ENCODE measurements around the gene PTPRM.

PTPRM gene

DNA sequence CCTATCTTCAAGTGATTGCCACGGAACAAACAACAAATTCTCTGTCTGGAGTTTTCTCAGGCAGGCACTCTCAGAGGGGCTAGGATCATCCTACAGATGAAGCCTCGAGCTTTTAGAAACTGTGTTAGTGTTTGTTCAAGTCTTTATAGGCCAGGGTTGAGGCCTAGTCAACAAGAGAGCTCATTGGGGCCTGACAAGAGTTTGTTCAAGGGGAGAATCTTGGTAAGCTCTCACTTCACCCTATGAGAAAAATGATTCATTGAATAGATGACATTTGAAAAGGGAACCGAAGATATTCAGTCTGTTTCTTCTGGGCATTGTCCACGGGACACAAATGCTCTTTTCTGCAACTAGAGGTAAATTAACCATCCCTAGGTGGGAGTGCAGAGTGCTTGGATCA lies 476.9 kb downstream of the PTPRM start:
- no peak for DNase-seq (ENCODE audit: low read depth)
- H3K4me3 ChIP-seq (ENCODE audit: low read depth, low read length), result no peak overlapping the region

DNA sequence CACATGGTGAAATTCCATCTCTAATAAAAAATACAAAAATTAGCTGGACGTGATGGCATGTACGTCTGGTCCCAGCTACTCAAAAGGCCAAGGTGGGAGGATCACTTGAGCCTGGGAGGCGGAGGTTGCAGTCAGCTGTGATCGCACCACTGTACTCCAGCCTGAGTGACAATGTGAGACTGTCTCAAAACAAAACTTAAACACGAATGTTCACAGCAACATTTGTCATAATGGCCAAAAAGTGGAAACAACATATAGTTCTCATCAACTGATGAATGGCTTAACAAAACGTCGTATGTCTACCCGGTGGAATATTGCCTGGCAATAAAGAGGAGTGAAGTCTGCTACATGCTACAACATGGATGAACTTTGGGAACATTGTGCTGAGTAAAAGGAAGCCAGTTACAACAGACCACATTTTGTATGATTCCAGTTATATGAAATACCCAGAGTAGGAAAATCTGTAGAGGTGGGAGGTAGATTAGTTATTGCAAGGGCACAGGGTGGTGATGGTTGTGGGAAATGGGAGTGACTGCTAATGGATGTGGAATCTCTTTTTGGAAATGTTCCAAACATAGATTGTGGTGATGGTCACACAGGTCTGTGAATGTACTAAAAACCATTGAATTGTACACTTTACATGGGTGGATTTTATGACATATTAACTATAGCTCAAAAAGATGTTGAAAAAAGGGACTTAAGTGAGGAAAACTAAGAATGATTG lies 478.2 kb downstream of the PTPRM start:
- no peak overlapping the region for H3K4me3 ChIP-seq (ENCODE audit: low read depth, low read length)
- no peak for DNase-seq (ENCODE audit: low read depth)
- no peak for TF ChIP-seq MYC (IDR thresholded peaks at IDR 0.05; ENCODE audit: low read depth, low read length)
- no peak for TF ChIP-seq MAX (IDR thresholded peaks at IDR 0.05; ENCODE audit: low read depth, low read length)
- no peak for TF ChIP-seq POLR2A (IDR thresholded peaks at IDR 0.05; ENCODE audit: extremely low read depth, insufficient read length)
- no peak for TF ChIP-seq CTCF (IDR thresholded peaks at IDR 0.05; ENCODE audit: low read depth, low read length)

More for the DNA sequence above, 476.9 kb downstream of the PTPRM start:
- TF ChIP-seq MAX (IDR thresholded peaks at IDR 0.05; ENCODE audit: low read depth, low read length) (no peak), CTCF (IDR thresholded peaks at IDR 0.05; ENCODE audit: low read depth, low read length) (no peak), POLR2A (IDR thresholded peaks at IDR 0.05; ENCODE audit: extremely low read depth, insufficient read length) (no peak), MYC (IDR thresholded peaks at IDR 0.05; ENCODE audit: low read depth, low read length) (no peak)

- TF ChIP-seq CTCF (IDR thresholded peaks at IDR 0.05; ENCODE audit: low read depth, low read length), result no peak
- no peak overlapping the region for H3K4me3 ChIP-seq (ENCODE audit: low read depth, low read length)
- DNase-seq (ENCODE audit: low read depth), result no peak
Measured at GRCh38 chr18:8045884-8046281, 478.8 kb downstream of the PTPRM start.

DNA sequence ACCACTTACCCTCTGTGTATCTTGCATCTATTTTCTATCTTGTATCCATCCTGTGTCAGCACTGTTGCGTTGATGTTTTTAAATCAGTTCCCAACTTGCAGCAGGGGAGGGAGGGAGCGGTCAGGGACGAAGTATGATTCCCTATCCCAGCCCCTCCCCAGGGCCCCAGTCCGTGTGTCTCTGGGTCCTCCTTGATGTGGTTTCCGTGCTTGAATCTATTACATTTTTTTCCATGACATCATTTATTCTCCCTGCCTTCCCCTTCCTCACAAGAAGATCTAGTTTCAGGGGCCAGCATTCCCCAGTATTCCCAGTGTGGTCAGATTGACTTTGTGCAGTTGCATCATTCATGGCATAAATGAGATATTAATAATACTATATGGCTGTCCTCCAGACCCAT lies 479.3 kb downstream of the PTPRM start:
- no peak overlapping the region for H3K4me3 ChIP-seq (ENCODE audit: low read depth, low read length)
- DNase-seq (ENCODE audit: low read depth), result no peak
- TF ChIP-seq MYC (IDR thresholded peaks at IDR 0.05; ENCODE audit: low read depth, low read length) (no peak), CTCF (IDR thresholded peaks at IDR 0.05; ENCODE audit: low read depth, low read length) (no peak), POLR2A (IDR thresholded peaks at IDR 0.05; ENCODE audit: extremely low read depth, insufficient read length) (no peak), MAX (IDR thresholded peaks at IDR 0.05; ENCODE audit: low read depth, low read length) (no peak)

DNA sequence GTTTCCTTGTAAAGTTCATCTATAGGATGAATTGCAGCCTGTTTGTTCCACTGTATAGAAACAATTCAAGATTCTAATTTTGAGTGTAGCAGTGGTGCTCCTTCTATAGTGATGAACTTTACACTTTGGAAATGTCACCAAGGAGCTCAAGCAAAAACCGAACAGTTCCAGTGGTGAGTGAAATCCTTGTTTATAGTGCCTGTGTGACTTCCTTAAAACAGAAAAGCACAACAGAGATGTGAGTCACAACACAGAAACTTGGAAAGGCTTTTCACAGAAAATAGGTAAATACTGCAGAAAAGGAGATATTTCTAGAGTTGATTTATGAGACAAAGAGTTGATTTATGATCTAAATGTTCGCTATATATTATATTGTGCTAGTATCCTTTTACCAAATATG lies 482.0 kb downstream of the PTPRM start:
- H3K4me3 ChIP-seq (ENCODE audit: low read depth, low read length), result no peak overlapping the region
- no peak for TF ChIP-seq POLR2A (IDR thresholded peaks at IDR 0.05; ENCODE audit: extremely low read depth, insufficient read length)
- no peak for TF ChIP-seq CTCF (IDR thresholded peaks at IDR 0.05; ENCODE audit: low read depth, low read length)
- TF ChIP-seq MAX (IDR thresholded peaks at IDR 0.05; ENCODE audit: low read depth, low read length), result no peak
- no peak for TF ChIP-seq MYC (IDR thresholded peaks at IDR 0.05; ENCODE audit: low read depth, low read length)
- no peak for DNase-seq (ENCODE audit: low read depth)
